Activated CD4-positive, alpha-beta T cell treated with anti-CD3 and anti-CD28 coated beads for 36 hours (primary cell): Measurements from ENCODE around the gene DCP1B. TPM values are rescaled to one million over a fixed set of nuclear protein-coding genes. Genes with fewer than 3 reads are reported as not detected.
A peak's percentile ranks its signal among the peaks of the same experiment; 100 is the strongest.

Source experiments
- ATAC-seq: fragments of 200-7000 bp; cut with Tn5 transposase; one replicate; pipeline ENCODE4 v1.10.0; 2021; ENCODE audit warnings: mild to moderate bottlenecking, moderate library complexity
- CTCF ChIA-PET: fragments of 350-600 bp; sonication (Branson Sonifier 250); formaldehyde crosslinking; loops from one replicate; lab custom pipeline; 2021; ENCODE audit warnings: antibody characterized with exemption; lab: Charles Lee
- POLR2A ChIA-PET: fragments of 350-600 bp; sonication (Branson Sonifier 250); formaldehyde crosslinking; loops from one replicate; lab custom pipeline; 2021; ENCODE audit warnings: antibody characterized with exemption, inconsistent platforms; lab: Charles Lee
- DNase-seq: peaks from one replicate; pipeline ENCODE4 v3.0.0-alpha.2; 2020
- H3K27ac Mint-ChIP-seq: one replicate; pipeline ENCODE4 v1.8.0; 2021; ENCODE audit warnings: mixed read lengths
- H3K27me3 Mint-ChIP-seq: one replicate; pipeline ENCODE4 v1.8.0; 2021; ENCODE audit warnings: mixed read lengths
- H3K36me3 Mint-ChIP-seq: one replicate; pipeline ENCODE4 v1.8.0; 2021; ENCODE audit warnings: low read depth, mixed read lengths
- H3K4me1 Mint-ChIP-seq: one replicate; pipeline ENCODE4 v1.8.0; 2021; ENCODE audit warnings: mixed read lengths
- H3K4me3 Mint-ChIP-seq: one replicate; pipeline ENCODE4 v1.8.0; 2021; ENCODE audit warnings: mild to moderate bottlenecking, moderate library complexity, mixed read lengths
- H3K9me3 Mint-ChIP-seq: one replicate; pipeline ENCODE4 v1.8.0; 2021; ENCODE audit warnings: low read depth, mixed read lengths
- intact Hi-C, 2 experiments: fragments of 100-400 bp; cut with DNase I in 1 of 2; cut with micrococcal nuclease in 1 of 2; formaldehyde crosslinking; loops; one replicate each; pipeline versions ENCODE4 v1.14.2 to v1.15.1; 2022 to 2024; cut with DNase I, micrococcal nuclease
- total RNA-seq, 2 experiments: library from RNA; stranded (reverse); gene quantifications; one replicate each; pipeline ENCODE4 v1.2.3, GENCODE V29; 2021

Gene DCP1B
- total RNA-seq, 2 experiments from 2014 or later, result 14.5 to 16.1 TPM

- Mint-ChIP-seq H3K4me1 (peaks cover 16% of the 10 kb centered on the region), H3K36me3 (no peaks in the 10 kb centered on the region), H3K27me3 (no peaks in the 10 kb centered on the region), H3K9me3 (no peaks in the 10 kb centered on the region), H3K4me3 (no peak overlapping the region), H3K27ac (no peak overlapping the region)
- ChIA-PET CTCF (interaction anchor here (0.7 to 2.4 kb wide), 2 partner anchors 23 to 257 kb away, joined by 3 to 11 read pairs; no protein-coding TSS in a partner anchor), POLR2A (no interaction called here)
- no peak for DNase-seq
- intact Hi-C loops, result loop anchor here in 1 of 2 experiments (10.0 kb wide), 1 partner anchor 583 kb away; no protein-coding TSS in a partner anchor
- ATAC-seq, result no peak
Measured at GRCh38 chr12:1917172-1918070, 86.8 kb downstream of the DCP1B start.

DNA sequence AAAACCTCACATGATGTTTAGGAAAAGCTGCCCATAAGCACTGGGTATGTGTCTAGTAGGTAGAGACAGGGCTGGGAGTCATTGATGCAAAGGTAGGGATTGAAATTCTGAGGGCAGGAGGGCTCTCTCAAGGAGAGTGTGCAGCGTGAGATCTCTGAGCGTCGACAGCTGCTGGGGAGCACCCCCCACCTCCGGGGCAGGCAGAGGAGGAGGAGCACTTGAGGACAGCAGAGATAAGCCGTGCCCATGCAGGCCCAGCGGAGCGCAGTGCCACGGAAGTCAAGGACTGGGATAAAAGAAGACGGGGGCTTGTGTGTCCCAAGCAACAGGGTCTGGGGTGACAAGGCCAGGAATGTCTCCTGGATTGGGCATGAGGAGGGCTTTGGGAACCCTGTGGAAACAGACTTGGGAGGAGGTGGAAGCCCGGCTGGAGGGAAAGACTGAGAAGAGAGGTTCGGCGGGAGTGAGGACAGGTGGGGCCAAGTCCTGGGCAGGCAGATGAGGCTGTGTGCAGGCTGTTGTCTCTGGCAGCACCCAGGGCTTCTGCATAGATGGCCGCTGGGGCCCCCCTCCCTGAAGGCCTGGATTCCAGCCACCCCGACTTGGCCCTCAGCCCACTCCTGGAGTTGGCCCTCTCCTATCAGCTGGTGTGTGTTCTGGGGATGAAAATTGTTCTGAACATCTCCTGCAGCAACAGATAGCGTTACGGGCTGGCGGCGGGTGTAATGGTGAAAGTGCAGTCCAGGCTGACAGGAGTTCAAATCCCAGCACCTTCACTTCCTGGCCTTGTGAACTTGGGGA lies 87.7 kb downstream of the DCP1B start:
- no peaks in the 10 kb centered on the region for H3K9me3 Mint-ChIP-seq
- CTCF ChIA-PET, result interaction anchor here (0.5 to 2.4 kb wide), 4 partner anchors 23 to 203 kb away, joined by 3 to 11 read pairs (median 6); no protein-coding TSS in a partner anchor
- no peak for ATAC-seq
- POLR2A ChIA-PET, result no interaction called here
- H3K4me3 Mint-ChIP-seq, result no peak overlapping the region
- H3K4me1 Mint-ChIP-seq, result peaks cover 16% of the 10 kb centered on the region
- peaks cover 1% of the 10 kb centered on the region for H3K27me3 Mint-ChIP-seq
- no peaks in the 10 kb centered on the region for H3K36me3 Mint-ChIP-seq
- peak; percentile 2 for DNase-seq
- intact Hi-C loops, result loop anchor here in 1 of 2 experiments (10.0 kb wide), 1 partner anchor 582 kb away; no protein-coding TSS in a partner anchor
- H3K27ac Mint-ChIP-seq, result peak overlapping the region; percentile 74

DNA sequence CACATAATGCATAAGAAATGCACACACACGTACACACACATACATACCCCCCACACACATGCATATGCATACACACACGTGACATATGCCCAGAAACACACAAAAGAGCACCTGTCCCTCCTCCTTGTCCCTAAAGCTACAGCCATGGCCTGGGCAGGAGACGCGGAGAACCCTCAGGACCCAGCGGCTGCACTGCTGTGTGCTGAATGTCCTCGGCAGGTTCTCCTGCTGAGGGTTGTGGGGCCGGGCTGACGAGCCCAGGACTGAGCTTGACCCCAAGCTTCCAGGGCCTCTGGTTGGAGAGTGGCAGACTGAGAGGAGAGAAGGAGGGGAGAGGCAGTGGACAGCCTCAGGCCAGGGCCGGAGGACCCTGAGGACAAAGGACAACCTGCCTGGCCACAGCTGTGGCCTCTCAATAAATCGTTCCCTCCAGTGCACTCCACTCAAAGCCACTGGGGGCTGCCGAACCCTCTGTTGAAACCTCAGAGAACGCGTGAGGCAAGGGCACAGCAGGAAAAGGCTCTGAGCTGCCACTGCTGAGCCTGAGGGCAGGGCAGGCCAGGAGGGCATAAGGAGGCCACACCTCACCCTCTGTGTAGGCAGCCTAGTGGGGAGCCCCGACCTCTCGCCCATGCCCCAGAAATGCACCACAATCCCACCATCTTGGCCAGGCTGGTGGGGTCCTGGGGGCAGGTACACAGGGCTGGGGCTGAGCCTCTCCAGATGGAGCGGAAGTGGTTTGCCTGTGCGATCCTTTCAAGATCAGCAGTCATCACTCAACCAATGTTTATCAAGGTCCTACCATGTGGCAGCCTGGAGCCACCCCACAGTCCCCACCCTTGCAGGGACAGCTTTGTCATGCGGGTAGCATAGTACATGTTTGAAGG lies 88.9 kb downstream of the DCP1B start:
- H3K4me3 Mint-ChIP-seq, result no peak overlapping the region
- ChIA-PET POLR2A (no interaction called here), CTCF (interaction anchor here (0.6 to 2.3 kb wide), 4 partner anchors 25 to 280 kb away, joined by 3 to 9 read pairs (median 3); no protein-coding TSS in a partner anchor)
- peak; percentile 54 for DNase-seq
- no peaks in the 10 kb centered on the region for H3K9me3 Mint-ChIP-seq
- intact Hi-C loops, result loop anchor here in 1 of 2 experiments (10.0 kb wide), 1 partner anchor 581 kb away; no protein-coding TSS in a partner anchor
- peaks cover 3% of the 10 kb centered on the region for H3K27me3 Mint-ChIP-seq
- peaks cover 16% of the 10 kb centered on the region for H3K4me1 Mint-ChIP-seq
- H3K36me3 Mint-ChIP-seq, result no peaks in the 10 kb centered on the region
- H3K27ac Mint-ChIP-seq, result peak overlapping the region; percentile 74
- ATAC-seq, result peak; percentile 92

DNA sequence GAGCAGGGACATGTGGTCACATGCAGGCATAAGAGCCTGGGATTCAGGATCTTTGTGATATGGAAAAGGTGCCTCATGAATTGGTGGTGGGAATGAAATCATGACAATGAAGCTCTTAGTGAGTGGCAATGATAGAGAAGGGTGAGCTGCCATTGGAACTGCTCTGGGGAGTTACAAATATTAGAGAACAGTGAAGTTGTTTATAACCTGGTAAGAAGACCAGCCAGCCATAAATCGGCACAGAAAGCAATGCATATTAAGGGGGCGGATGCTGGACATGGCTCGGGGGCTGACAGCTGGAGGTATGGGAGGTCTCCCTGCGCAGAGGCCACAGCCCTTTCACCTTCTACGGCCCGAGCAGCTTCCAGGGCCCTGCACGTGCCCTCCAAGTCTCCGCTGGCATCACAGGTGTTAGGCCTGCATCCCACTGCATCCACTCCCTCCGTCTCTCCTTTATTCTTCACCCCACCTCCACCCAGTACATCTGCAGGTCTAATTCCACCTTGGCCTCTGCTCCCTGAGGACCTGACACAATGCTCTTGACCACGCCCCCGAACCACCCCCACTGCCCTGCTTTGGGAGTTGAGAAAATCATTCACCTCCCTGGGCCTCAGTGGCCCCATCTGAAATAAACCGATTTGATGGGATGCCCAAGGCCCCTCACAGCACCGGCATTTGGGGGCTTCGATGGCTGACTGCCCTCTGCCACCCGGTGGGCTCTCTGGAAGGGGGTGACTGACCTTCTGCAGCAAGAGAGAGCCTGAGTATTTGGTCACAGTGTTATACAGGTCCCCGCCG lies 89.9 kb downstream of the DCP1B start:
- Mint-ChIP-seq H3K9me3 (no peaks in the 10 kb centered on the region), H3K36me3 (no peaks in the 10 kb centered on the region)
- POLR2A ChIA-PET, result no interaction called here

DNA sequence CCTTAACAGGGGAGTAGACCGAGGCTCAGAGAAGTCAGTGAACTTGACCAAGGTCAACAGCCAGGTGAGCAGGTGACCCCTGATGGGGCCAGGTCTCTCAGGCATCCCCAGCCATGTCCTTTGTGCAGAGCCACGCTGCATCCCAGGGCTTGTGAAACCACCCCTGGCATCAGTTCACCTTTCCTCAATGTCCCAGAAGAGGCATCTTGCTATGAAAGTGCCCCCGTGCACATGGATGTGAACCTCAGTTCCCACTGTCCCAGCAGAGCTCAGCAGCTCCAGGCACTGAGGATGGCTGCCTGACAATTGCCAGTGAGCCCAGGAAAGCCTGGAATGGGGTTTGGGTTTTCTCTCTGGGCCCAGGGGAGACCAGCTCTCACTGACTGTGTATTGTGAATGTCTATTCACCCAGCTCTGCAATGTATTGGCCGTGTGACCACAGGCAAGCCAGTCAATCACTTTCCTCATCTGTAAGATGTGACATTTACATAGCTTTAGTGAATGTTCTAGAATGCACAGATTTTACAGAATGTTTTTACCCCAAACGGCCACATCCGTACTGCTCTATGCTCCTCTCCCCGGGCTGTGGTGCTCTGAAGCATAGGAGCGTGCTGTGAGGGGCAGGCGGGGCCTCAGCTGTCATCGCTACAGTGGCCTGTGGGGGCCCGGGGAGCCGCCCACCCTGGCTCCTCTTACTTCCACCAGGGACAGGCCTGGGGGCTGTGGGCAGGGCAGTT lies 90.7 kb downstream of the DCP1B start:
- intact Hi-C loops, result loop anchor here in 1 of 2 experiments (10.0 kb wide), 1 partner anchor 579 kb away; no protein-coding TSS in a partner anchor
- peaks cover 16% of the 10 kb centered on the region for H3K4me1 Mint-ChIP-seq
- no peak for ATAC-seq

More for the DNA sequence above, 89.9 kb downstream of the DCP1B start:
- no peak for ATAC-seq
- peaks cover 16% of the 10 kb centered on the region for H3K4me1 Mint-ChIP-seq
- H3K27me3 Mint-ChIP-seq, result peaks cover 7% of the 10 kb centered on the region
- CTCF ChIA-PET, result interaction anchor here (0.6 to 2.3 kb wide), 2 partner anchors 7 to 26 kb away, joined by 3 to 9 read pairs; no protein-coding TSS in a partner anchor
- intact Hi-C loops, result loop anchor here in 1 of 2 experiments (10.0 kb wide), 1 partner anchor 580 kb away; no protein-coding TSS in a partner anchor
- H3K4me3 Mint-ChIP-seq, result no peak overlapping the region
- peak; percentile 2 for DNase-seq
- H3K27ac Mint-ChIP-seq, result no peak overlapping the region

GRCh38 chr12:1912580-1913376 lies 91.5 kb downstream of the DCP1B start:
- H3K36me3 Mint-ChIP-seq, result peaks cover 1% of the 10 kb centered on the region
- intact Hi-C loops, result loop anchor here in 1 of 2 experiments (10.0 kb wide), 1 partner anchor 578 kb away; no protein-coding TSS in a partner anchor
- CTCF ChIA-PET, result interaction anchor here (0.6 kb wide), 1 partner anchor 198 kb away, joined by 3 read pairs; no protein-coding TSS in a partner anchor
- H3K27ac Mint-ChIP-seq, result no peak overlapping the region
- H3K27me3 Mint-ChIP-seq, result peaks cover 8% of the 10 kb centered on the region
- ATAC-seq (no peak), DNase-seq (no peak)
- H3K4me3 Mint-ChIP-seq, result no peak overlapping the region
- H3K4me1 Mint-ChIP-seq, result peaks cover 17% of the 10 kb centered on the region
- peaks cover under 1% of the 10 kb centered on the region for H3K9me3 Mint-ChIP-seq
- POLR2A ChIA-PET, result no interaction called here

More for the DNA sequence above, 90.7 kb downstream of the DCP1B start:
- Mint-ChIP-seq H3K27me3 (peaks cover 7% of the 10 kb centered on the region), H3K27ac (no peak overlapping the region), H3K36me3 (no peaks in the 10 kb centered on the region), H3K9me3 (no peaks in the 10 kb centered on the region), H3K4me3 (no peak overlapping the region)
- DNase-seq, result no peak
- ChIA-PET CTCF (interaction anchor here (0.6 kb wide), 1 partner anchor 8 kb away, joined by 3 read pairs; no protein-coding TSS in a partner anchor), POLR2A (no interaction called here)

GRCh38 chr12:1911598-1912575 lies 92.4 kb downstream of the DCP1B start:
- H3K4me3 Mint-ChIP-seq, result no peak overlapping the region
- POLR2A ChIA-PET, result no interaction called here
- peaks cover 4% of the 10 kb centered on the region for H3K9me3 Mint-ChIP-seq
- no peak for DNase-seq
- peaks cover 15% of the 10 kb centered on the region for H3K27me3 Mint-ChIP-seq
- H3K36me3 Mint-ChIP-seq, result peaks cover 3% of the 10 kb centered on the region
- no peak for ATAC-seq
- CTCF ChIA-PET, result no interaction called here
- H3K4me1 Mint-ChIP-seq, result peaks cover 18% of the 10 kb centered on the region
- no peak overlapping the region for H3K27ac Mint-ChIP-seq
- intact Hi-C loops, result loop anchor here in 1 of 2 experiments (10.0 kb wide), 1 partner anchor 577 kb away; no protein-coding TSS in a partner anchor

- ChIA-PET POLR2A (no interaction called here), CTCF (no interaction called here)
- H3K4me1 Mint-ChIP-seq, result peaks cover 6% of the 10 kb centered on the region
- peaks cover 15% of the 10 kb centered on the region for H3K27me3 Mint-ChIP-seq
- peaks cover 3% of the 10 kb centered on the region for H3K36me3 Mint-ChIP-seq
- no peak for DNase-seq
- no peak for ATAC-seq
- H3K27ac Mint-ChIP-seq, result no peak overlapping the region
- H3K4me3 Mint-ChIP-seq, result no peak overlapping the region
- intact Hi-C loops, result loop anchor here in 1 of 2 experiments (10.0 kb wide), 1 partner anchor 576 kb away; no protein-coding TSS in a partner anchor
- H3K9me3 Mint-ChIP-seq, result peaks cover 6% of the 10 kb centered on the region
Measured at GRCh38 chr12:1910468-1910867, 93.8 kb downstream of the DCP1B start.
